ENCODE results near the gene FEN1.

DNA sequence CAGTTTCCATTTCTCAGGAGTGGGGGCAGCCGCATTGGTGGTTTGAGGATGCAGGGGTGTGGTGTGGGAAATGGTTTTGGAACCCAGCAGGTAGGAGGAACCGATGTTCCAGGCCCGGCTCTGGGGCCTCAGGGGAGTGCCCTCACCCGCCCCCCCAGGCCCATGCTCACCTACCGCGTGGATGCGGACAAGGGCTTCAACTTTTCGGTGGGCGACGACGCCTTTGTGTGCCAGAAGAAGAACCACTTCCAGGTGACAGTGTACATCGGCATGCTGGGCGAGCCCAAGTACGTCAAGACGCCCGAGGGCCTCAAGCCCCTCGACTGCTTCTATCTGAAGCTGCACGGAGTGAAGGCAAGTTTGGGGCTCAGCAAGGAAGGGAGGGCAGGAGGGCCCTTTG, 18.9 kb upstream of the FEN1 start:
- TF ChIP-seq POLR2A (IDR thresholded peaks at IDR 0.05) (no peak), CTCF (IDR thresholded peaks at IDR 0.05) (no peak), POLR2AphosphoS5 (IDR thresholded peaks at IDR 0.05) (no peak)

Measured in stomach (tissue), 4 donors.